Ureter (tissue), 1 donor: ENCODE measurements around the gene ILF3. TPM values are rescaled to one million over a fixed set of nuclear protein-coding genes. Genes with fewer than 3 reads are reported as not detected.

ENCODE experiments used
- DNase-seq: peaks from one replicate; pipeline ENCODE4 v3.0.0-alpha.2; 2020; ENCODE audit warnings: low spot score
- total RNA-seq: library from RNA; stranded (reverse); gene quantifications from one replicate; pipeline ENCODE4 v1.2.4, GENCODE V29; 2023
- donor health status: DM: yes; HTN: yes; CAD: no.

Gene ILF3
- total RNA-seq, 1 donor from 2014 or later, result 331 TPM

- peak; percentile 91 for DNase-seq
Observed at GRCh38 chr19:10695401-10696398, 41.6 kb downstream of the ILF3 start.

- no peak for DNase-seq
Observed at GRCh38 chr19:10699650-10700335, 45.6 kb downstream of the ILF3 start.

GRCh38 chr19:10701955-10702525, 47.9 kb downstream of the ILF3 start:
- DNase-seq, result no peak

GRCh38 chr19:10706990-10707389, 52.8 kb downstream of the ILF3 start:
- DNase-seq, result no peak

- DNase-seq, result no peak
Observed at GRCh38 chr19:10707440-10707839, 53.3 kb downstream of the ILF3 start.

- no peak for DNase-seq
Observed at GRCh38 chr19:10708291-10708690, 54.1 kb downstream of the ILF3 start.

GRCh38 chr19:10712045-10712444, 57.9 kb downstream of the ILF3 start:
- DNase-seq, result no peak

- no peak for DNase-seq
Observed at GRCh38 chr19:10712754-10713153, 58.6 kb downstream of the ILF3 start.

GRCh38 chr19:10713317-10713716, 59.2 kb downstream of the ILF3 start:
- DNase-seq, result no peak

GRCh38 chr19:10717054-10717355, 62.9 kb downstream of the ILF3 start:
- DNase-seq, result no peak

- DNase-seq, result peak; percentile 99
Observed at GRCh38 chr19:10717356-10718204, 63.4 kb downstream of the ILF3 start, which contains the start of gene DNM2. TSS of gene DNM2 (plus strand) at chr19:10718079. CDS start at chr19:10718243, 164 bp downstream.

GRCh38 chr19:10718205-10719196, 64.4 kb downstream of the ILF3 start:
- DNase-seq, result no peak

GRCh38 chr19:10719466-10719961, 65.4 kb downstream of the ILF3 start:
- DNase-seq, result no peak

- no peak for DNase-seq
Observed at GRCh38 chr19:10720607-10721125, 66.5 kb downstream of the ILF3 start.

GRCh38 chr19:10723591-10723990, 69.4 kb downstream of the ILF3 start:
- no peak for DNase-seq

GRCh38 chr19:10724573-10725071, 70.5 kb downstream of the ILF3 start:
- DNase-seq, result no peak

- DNase-seq, result no peak
Observed at GRCh38 chr19:10725415-10725814, 71.3 kb downstream of the ILF3 start.

GRCh38 chr19:10726268-10726667, 72.1 kb downstream of the ILF3 start:
- no peak for DNase-seq

GRCh38 chr19:10727685-10728201, 73.6 kb downstream of the ILF3 start:
- DNase-seq, result no peak
